Posterior cingulate gyrus (tissue), 11 donors: ENCODE data around the gene ILKAP.
A peak's percentile ranks its signal among the peaks of the same experiment; 100 is the strongest.

ENCODE experiments used
- DNase-seq, 10 donors: peaks; one replicate each; pipeline versions ENCODE4 v3.0.0 to v3.0.0-alpha.2; 2020 to 2021; ENCODE audit warnings: mixed read lengths in 3 of 10
- intact Hi-C: fragments of 100-400 bp; cut with DNase I; formaldehyde crosslinking; loops from one replicate; pipeline ENCODE4 v1.15.1; 2023

Gene ILKAP

GRCh38 chr2:238155761-238156694 lies 47.5 kb downstream of the ILKAP start:
- peak in 3 of 10 donors; percentile 42 to 70 (median 55) for DNase-seq
- intact Hi-C loops: no loop called here

- intact Hi-C loops: no loop called here
- DNase-seq: peak in 3 of 10 donors; percentile 17 to 50 (median 46)
Measured at GRCh38 chr2:238155051-238155760, 48.3 kb downstream of the ILKAP start.

- peak in 2 of 10 donors; percentile 16 to 32 for DNase-seq
- intact Hi-C loops: no loop called here
Measured at GRCh38 chr2:238154570-238154969, 48.9 kb downstream of the ILKAP start.

- DNase-seq: no peak
- intact Hi-C loops: no loop called here
Measured at GRCh38 chr2:238152771-238153688, 50.5 kb downstream of the ILKAP start.

GRCh38 chr2:238151628-238152235 lies 51.8 kb downstream of the ILKAP start:
- DNase-seq: peak in 2 of 10 donors; percentile 65 to 82
- intact Hi-C loops: no loop called here

- peak in 1 of 10 donors; percentile 82 for DNase-seq
- intact Hi-C loops: no loop called here
Measured at GRCh38 chr2:238151205-238151604, 52.3 kb downstream of the ILKAP start.

- intact Hi-C loops: no loop called here
- peak in 1 of 10 donors; percentile 67 for DNase-seq
Measured at GRCh38 chr2:238150686-238151085, 52.8 kb downstream of the ILKAP start.

- DNase-seq: peak in 1 of 10 donors; percentile 68
- intact Hi-C loops: no loop called here
Measured at GRCh38 chr2:238149841-238150572, 53.5 kb downstream of the ILKAP start.

GRCh38 chr2:238148981-238149380 lies 54.5 kb downstream of the ILKAP start:
- intact Hi-C loops: no loop called here
- no peak for DNase-seq

- intact Hi-C loops: no loop called here
- no peak for DNase-seq
Measured at GRCh38 chr2:238146884-238147544, 56.5 kb downstream of the ILKAP start.

- intact Hi-C loops: no loop called here
- DNase-seq: no peak
Measured at GRCh38 chr2:238145851-238146250, 57.6 kb downstream of the ILKAP start.

GRCh38 chr2:238145046-238145445 lies 58.4 kb downstream of the ILKAP start:
- DNase-seq: no peak
- intact Hi-C loops: no loop called here

GRCh38 chr2:238144262-238144661 lies 59.2 kb downstream of the ILKAP start:
- DNase-seq: no peak
- intact Hi-C loops: no loop called here

GRCh38 chr2:238143239-238143951 lies 60.1 kb downstream of the ILKAP start:
- intact Hi-C loops: no loop called here

GRCh38 chr2:238142382-238143205 lies 60.9 kb downstream of the ILKAP start:
- DNase-seq: no peak
- intact Hi-C loops: no loop called here

More at GRCh38 chr2:238143239-238143951, 60.1 kb downstream of the ILKAP start:
- no peak for DNase-seq

GRCh38 chr2:238141541-238142318 lies 61.8 kb downstream of the ILKAP start:
- DNase-seq: no peak
- intact Hi-C loops: no loop called here
